HG03066 (cell line): ENCODE measurements around the gene SPTSSB.

Source experiments
- ATAC-seq: cut with Tn5 transposase; IDR thresholded peaks from one replicate; pipeline ENCODE4 v1.9.1; 2021; ENCODE audit warnings: low read depth; ENCODE audit not compliant: unreplicated experiment

Gene SPTSSB, protein sequence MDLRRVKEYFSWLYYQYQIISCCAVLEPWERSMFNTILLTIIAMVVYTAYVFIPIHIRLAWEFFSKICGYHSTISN

DNA sequence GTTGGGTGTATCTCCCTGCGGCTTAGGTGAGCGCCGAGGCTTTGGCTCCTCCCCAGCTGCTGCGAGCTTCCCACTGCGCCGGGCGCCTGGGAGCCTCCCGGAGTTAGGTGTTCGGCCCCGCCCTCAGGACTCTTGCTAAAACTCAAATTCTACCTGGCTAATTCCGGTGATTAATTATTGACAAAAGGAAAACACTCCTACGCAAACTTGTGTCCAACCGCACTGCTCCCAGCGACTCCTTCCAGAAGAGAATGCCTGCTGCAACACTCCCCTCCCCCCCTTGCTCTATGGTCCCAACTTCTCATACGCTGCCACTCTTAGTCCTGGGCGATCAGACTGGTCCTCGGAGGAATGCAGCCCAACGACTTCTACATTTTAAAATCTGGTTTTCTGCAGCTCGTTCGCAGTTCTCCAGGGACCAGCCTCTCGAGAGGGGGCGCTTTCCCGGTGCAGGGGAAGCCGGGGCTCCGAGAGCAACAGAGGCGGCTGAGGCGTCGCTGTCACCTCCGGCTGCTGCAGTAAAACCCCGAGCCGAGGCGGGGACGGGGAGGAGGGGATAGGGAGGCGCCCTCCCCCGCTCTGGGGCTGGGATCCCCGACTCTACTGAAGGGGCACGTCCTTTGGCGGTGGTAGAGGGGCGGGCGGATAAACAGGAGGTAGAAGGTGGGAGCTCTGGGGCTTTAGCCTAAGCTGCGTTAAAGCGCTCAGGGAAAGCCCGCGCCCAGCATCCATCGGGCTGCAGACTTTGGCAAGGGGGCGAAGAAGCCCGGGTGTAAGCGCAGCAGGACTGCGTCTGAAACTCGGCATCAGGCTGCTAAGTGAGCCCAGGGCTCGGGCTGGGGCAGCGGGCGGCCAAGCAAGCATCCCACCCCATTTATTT lies at the start of gene SPTSSB:
SPTSSB (minus strand) TSS at position 77 of the 880 bp plus-strand sequence. CDS start 25,194 bp downstream, outside the sequence.
- ATAC-seq, result peak; percentile 53

DNA sequence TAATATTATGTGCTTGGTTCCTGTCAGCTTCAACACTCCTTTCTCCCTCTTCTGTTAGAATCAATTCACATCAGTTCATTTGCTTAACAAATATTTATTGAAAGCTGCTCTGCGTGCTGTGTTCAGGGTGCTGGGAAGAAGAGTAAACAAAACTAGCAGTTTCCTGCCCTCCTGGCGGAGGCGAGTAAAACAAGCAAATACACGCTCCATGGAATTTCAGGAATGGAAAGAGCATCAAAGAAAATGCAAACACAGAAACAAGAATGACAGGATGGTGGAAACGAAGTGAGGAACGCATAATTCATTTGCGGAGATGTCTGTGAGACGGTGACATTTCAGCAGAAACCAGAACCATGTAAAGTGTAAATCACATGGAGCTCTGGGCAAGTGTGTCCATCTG lies 49.4 kb upstream of the SPTSSB start:
- no peak for ATAC-seq

DNA sequence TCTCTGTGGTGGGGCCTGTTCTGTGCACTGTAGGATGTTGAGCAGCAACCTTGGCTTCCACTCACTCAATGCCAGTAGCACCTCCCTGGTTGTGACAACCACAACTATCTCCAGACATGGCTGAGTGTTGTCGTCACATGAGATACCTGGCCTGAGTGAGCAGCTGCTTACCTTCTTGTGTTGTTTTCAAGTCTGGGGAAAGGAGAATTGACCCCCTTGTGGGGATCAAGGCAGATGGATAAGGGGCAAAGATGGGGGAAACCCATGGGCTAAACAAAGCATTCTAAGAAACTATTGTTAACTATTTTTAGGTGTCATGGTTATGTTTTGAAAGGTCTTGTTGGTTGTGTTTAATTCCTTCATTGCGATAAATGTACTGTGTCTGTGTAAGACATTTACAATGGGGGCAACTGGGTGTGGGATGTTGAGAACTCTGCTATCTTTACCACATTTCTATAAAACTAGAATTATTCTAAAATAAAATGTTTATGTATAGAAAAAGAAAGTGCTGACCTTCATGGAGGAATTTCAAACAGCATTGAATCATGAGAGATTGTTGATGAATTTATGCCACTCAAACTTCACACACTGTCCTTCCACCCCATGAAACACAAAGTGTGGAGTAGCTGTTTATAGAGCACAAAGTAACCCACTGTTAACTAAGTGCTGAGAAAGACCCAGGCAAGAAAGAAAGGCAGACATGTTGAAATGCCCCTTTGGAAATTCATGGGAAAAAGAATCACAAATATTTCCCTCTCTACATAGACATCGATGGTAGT lies 48.4 kb upstream of the SPTSSB start:
- no peak for ATAC-seq

DNA sequence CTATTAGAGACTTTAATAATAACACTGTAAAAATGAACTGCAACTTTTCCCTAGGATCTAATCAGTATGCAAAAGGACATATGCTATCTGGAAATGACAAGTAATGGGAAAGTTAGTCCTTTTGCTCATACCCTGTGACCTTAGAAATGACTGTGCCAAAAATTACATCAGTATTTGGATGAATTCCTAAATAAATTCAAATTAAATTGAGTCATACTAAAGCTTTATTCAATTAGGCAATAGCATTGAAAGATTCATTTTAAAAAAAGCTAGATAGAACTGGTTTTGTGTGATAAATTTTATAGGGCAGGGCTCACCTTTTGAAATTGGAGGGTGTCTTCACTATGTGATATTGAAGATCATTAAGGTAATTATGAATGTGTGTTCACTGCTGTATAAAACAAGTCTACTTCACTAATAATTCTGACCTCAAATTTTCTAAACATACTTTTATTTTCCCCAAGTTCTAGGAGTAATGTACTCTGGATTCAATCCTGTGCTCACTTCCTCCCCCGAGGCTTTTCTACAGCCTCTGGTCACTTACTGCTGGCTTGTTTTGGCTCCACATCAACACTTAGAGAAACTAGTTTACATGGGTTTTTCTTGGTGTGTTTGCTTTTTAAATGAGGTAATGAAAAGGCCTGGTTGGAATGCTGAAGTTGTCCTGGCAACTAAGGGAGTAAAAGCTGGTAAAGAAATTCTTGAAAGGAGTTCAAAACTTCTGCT lies 44.4 kb upstream of the SPTSSB start:
- no peak for ATAC-seq

DNA sequence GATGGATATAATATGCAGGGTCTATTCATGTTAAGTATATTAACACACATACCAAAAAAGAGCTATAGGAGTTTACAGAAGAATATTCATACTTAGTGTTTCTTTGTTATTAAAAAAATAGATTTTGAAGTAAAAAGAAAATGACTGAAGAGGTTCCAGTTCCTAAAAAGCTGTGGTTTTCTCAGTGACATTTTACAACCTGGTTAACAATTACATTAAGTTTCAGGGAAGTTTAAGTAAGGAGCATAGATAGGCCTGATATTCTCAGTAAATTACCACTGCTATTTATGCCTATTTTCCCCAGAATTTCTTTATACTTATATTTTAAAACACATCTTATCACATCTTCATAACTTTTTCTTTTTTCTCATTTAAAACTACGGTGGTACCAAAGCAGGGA lies 43.6 kb upstream of the SPTSSB start:
- ATAC-seq, result peak; percentile 40

DNA sequence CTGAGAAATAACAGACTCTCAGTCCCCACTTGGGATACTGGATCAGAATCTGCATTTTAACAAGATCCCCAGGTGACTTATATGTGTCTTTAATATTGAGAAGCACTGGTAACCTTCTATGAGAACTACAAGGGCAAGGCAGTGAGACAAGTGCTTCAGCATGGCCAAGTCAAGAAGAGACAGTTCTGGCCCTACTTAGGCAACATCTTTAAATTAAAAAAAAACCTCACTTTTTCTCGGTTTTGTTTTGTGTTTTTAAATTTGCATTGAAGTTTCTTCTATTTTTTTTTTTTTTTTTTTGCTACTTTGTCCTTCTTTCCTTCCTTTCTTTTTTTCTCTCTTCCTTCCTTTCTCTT lies 42.5 kb upstream of the SPTSSB start:
- ATAC-seq, result peak; percentile 67

DNA sequence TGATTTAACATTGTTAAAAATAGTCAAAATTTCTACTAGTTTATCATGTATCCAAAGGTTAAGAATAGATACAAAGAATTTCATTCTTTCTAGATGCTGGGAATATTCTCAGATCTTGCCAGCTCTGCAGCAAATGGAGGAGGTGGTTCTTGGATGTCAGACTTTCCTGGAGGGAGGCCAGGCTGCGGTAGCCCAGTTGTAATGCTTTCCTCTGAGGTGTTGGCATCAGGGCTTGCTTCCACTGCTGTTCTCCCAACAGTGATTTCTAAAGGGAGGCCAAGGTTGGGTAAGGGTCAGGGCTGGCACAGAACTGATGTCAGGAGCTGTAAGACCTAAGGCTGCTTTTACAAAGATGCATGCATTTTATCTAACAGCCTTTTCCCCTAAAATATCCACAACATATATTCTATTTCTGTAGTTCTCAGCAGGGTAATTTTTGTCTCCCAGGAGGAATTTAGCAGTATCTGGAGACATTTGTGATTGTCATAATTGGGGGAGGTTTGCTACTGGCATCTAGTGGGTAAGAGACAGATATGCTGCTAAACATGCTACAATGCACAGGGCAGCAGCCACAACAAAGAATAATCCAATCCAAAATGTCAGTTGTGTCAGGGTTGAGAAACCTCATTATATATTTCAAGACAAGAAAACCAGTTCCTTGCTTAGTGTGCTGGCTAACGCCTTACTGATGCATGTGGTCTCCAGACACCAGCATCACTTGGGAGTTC lies 42.0 kb upstream of the SPTSSB start:
- peak; percentile 36 for ATAC-seq

DNA sequence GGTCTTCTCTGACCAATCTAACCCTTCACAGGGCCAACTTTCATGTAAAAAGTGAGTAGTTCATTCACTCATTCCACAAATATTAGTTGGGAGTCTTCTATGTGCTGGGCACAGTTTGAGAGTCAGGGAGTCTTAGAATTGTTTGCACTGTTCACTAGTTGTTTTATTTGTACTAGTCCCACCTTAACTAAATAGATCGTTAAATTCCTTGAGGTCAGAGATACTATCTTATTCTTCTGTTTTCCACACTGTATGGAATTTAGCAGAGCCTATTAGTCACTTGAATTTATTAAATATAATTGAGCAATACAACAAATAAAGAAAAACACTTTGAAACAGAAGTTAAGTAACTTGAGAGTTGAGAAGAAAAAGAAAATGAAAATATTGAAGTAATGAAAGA lies 40.8 kb upstream of the SPTSSB start:
- no peak for ATAC-seq

DNA sequence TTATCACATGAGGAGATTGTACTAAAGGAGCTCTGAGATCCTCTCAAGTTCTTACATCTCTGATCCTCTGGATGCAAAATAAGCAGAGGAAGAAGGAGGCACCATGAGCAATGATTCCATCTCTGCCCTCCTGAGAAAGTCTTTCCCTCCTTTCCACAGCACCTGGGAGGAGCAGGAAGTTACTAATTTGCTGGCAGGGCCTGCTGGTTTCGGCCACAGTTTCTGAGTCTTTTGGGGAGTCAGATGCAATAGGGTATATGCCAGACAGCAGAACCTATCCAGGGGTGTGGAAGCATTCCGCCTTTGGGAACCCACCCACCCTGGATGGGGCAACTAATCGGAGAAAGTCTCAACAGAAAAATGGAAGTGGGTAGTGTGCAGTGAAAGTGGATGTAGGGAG lies 38.5 kb upstream of the SPTSSB start:
- no peak for ATAC-seq

DNA sequence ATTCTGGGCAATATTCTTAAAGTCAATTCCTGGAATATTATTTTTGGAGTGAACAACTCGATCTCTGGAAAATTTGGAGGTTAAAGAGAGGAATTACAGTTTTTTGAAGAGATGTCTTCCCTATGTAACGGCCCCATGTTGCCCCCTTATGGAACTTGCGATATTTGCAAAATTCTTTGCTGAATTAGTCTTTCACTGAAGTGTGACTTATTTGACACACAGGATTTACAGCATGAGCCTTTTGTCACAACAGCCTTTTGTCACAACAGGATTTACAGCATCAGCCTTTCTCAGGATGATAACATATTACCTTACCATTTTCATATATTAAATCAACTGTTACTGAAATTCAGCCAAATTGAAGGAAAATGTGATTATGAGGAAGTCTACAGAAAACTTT lies 37.8 kb upstream of the SPTSSB start:
- no peak for ATAC-seq

DNA sequence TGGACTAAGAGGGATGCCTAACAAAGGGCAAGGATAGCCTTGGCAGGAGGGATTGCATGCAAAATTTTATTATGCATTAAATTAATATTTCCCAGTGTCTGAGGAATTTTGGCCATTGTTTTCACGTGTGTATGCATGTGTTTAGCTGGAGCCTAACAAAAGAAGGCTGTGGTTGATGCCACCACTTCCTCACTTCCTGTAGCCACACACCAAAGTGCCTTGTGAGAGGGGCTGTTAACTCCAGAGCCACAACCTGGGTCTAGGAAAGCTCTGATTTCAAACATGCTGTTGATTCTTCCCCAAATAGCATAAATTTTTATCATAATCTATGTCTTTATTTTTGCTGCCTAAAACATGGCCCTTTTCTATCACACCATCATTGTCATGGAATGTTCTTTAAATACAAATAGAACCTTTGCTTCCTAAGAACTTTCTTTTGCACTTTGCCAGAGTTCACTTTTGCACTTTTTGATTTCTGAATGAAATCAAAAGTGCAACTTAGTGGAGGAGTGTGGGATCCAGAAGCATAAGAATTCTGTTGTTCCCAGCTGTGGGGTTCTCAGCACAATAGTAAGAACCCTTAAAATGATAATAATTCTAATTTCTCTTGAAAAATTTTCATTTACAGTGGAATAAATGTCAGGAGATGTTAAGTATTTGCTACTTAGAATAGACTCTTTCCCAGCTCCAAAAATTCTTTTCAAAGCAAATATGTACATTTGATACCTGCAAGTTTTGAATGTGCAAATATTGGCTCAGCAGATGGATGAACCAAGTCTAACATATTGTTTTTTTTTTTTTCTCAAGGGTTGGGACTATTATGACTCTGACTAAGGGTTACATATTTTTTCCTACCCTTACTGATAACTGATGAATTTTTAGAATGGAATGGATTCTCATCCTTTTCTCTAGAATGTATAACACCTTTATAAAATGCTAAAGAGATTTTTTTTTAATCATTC lies 35.6 kb upstream of the SPTSSB start:
- no peak for ATAC-seq

DNA sequence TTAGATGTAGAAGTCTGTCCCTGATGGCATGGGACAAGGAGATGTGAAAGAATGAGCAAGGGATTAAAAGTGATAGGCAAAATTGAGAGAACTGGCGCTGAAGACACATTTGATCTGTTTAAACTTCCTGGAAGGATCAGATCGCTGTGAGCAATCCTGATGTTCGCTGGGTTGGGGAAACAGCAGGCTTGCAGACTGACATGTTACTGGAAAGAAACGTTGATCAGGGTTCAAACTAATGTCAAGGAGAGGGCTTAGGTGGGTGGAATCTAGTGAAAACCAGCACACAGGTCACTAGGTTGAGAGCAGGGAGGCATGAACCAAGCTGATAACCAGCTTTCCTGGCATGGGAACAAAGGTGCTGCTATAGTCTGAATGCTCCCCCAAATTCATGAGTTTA lies 34.5 kb upstream of the SPTSSB start:
- no peak for ATAC-seq

DNA sequence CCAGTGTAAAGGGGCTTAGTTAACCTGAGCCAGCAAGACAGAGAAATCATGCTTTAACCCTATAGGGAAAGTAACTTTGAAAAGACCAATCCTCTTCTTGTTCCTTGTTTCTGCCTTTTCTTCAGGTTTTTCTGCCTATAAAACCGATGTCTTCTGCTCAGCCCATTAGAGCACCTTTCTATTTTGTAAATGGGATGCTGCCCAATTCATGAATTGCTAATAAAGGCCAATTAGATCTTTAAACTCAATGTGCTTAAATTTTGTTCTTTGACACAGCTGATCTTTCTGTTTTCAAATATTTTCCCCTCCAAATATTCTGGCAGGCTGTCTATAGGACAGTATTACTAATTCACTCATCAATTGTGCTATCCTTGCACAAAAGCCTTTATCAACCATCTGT lies 33.8 kb upstream of the SPTSSB start:
- no peak for ATAC-seq

DNA sequence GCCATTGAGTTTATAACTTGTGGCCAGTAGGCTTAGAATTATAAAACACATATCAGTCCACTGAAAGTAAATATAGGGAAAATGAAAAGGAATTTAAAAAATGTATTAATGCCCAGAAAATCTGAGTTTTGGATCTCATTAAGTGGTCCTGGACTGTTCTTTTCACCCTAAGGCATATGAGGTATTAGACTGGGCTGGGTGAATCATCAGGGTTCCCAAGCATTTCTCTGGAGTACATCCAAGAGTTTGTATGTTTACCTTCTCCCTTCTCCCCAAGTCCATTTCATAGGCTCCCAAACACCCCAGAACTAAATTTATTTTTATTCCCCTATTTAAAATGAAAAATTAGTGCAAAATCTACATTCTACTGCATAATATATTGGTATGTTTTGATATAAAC lies 31.9 kb upstream of the SPTSSB start:
- ATAC-seq, result no peak

DNA sequence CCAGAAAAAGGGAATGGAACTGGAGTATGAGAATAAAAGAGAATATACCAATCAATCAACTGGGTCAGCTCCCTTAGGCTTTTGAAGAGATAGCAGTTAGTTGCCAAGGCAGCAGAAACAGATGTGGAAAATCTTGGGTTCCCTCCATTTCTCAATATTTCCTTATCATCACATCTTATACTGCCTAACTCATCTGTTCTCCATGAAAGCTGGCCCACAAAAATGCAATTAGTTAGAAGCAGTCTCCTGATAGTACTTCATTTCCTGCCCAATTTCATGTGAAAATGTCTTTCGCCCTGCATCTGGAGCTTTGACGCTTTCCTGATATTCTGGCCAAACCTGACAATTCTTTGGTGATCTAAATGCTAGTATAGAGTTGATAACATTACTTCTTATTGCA lies 30.1 kb upstream of the SPTSSB start:
- ATAC-seq, result no peak

DNA sequence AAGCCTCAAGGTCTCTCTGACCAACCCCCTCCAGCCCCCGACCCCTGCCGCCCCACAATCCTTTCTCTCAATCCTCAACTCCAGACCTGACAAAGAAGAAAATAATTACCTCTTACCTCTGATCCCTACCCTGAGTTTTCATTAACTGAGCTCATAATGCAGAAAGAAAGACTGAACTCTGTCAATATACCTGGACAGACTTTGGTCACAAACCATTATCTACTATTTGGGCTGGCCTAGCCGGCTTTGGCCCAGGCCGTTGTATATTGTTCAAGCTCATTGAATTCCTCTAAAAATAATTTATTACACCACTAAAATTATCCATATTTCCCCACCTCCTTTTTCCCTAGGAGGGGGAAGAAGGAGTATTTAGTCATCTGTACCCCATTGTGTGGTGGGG lies 29.3 kb upstream of the SPTSSB start:
- ATAC-seq, result no peak

DNA sequence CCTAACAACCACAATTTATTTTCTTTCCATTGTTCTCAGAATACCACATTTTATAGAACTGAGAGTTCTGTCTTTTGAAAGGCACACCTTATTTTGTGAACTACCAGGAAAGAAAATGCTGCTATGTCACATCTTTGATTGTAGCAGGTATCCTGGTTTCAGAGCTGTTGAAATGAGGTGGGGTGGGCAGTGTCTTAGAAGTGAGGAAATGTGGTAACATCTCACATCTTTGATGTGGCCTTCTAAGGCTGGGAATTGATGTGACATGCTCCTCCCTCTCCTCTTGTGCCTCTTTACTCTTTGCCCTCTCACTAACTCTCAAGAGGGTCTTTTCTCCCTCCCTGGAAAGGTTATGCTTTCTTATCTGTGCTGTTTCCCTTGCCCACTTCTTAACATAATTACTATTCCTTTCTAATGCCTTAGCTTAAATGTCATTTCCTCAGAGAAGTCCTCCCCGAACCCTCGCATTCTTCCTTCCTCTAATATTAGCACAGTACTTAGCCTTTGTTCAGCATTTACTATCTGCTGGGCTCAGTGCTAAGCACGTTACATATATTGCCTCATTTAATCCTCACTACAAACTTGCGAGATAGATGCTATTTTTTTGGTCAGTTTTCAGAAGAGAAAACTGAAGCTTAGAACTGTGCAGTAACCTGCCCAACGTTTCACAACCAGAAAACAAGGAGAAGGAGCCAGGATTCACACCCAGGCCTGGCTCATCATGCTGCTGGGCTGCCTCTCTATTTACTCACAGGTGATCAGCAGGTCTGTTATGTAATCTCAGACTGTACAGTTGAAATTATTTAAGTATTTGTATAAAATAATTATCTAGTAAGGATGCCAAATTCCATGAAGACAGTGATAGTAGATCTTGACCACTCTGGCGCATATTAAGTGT lies 24.0 kb upstream of the SPTSSB start:
- ATAC-seq, result no peak

DNA sequence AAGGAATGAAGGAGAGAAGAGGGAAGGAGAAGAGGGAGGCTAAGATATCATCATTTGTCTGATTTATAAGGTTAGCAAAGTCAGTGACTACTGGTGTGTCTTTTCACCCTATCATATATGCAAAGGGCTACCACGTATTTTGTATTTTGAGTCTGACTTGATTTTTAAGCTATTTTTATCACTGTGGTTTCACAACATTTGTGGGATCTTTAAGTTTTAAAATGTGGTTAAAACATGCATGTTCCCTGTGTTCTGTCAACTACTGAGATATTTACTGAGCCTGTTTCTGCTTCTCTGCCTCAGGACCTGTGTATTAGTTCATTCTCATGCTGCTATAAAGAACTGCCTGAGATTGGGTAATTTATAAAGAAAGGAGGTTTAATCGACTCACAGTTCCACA lies 22.5 kb upstream of the SPTSSB start:
- ATAC-seq, result no peak
